ENCODE results near the gene DTX1. TPM values are rescaled to one million over a fixed set of nuclear protein-coding genes. Genes with fewer than 3 reads are reported as not detected.
"Not testable (repeated sequence)": the region's sequence is repeated elsewhere in the genome, so short reads cannot be mapped to it uniquely, and the experiment has no call there.

Gene DTX1
- polyA plus RNA-seq, 12 donors, result 2.7 to 9.9 (median 4.1) TPM; not detected in 1

DNA sequence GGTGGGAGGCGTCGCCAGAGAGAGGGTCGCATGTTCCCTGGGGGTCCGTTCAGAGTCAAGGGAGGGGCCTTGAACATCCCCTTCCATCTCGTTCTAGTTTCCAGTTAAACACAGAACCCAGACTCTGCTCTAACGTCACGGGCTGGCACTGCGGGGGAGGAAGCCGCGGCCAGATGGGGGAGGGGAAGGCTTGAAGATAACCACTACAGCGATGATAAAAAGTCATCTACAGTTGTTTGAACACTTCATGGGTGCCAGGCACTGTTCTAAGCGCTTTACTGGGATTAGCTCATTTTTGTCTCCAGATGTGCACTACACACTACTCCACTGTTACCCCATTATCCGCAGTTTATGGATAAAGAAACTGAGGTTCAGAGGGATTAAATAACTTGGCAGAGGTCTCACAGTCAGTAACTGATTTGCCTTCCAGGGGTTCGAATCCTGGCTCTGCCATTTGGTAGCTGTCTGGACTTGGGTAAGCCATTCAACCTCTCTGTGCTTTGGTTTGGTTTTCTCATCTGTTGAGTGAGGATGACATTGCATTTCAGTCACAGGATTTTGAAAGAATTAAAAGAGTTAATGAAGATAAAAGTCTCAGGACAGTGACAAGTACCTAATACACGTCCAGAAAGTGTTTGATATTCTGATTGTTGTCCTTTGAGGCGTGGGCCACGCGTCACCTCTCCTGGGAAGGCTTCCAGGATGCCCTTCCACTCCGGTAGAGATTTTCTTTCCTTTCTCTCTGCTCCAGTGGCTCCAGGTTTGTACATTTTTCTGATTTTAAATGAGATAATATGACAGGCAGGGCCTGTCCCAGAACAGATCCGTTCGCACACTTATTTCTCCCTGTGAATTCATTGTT is 79.8 kb downstream of the DTX1 start:
- DNase-seq, result no peak

DNA sequence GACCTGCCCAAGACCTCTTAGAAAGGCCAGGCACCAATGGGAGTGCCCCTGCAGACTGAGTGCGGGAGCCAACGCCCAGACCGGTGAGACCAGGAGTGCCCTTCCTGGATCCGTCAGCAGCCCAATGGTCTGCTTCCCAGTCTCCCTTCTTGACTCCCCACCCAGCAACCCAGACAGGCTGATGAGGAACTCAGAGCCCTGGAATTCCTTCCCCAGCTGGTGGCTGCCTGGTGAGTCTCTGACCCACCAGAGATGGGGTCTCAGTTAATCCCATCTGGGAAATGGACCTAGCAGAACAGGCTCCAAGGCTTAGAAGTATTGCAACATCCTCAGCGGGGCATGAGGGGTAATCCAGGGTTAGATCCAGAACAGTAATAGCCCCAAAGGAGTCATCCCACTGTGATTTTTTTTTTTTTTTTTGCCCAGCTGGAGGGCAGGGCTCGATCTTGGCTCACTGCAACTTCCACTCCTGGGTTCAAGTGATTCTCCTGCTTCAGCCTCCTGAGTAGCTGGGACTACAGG is 80.5 kb downstream of the DTX1 start:
- DNase-seq, result no peak

DNA sequence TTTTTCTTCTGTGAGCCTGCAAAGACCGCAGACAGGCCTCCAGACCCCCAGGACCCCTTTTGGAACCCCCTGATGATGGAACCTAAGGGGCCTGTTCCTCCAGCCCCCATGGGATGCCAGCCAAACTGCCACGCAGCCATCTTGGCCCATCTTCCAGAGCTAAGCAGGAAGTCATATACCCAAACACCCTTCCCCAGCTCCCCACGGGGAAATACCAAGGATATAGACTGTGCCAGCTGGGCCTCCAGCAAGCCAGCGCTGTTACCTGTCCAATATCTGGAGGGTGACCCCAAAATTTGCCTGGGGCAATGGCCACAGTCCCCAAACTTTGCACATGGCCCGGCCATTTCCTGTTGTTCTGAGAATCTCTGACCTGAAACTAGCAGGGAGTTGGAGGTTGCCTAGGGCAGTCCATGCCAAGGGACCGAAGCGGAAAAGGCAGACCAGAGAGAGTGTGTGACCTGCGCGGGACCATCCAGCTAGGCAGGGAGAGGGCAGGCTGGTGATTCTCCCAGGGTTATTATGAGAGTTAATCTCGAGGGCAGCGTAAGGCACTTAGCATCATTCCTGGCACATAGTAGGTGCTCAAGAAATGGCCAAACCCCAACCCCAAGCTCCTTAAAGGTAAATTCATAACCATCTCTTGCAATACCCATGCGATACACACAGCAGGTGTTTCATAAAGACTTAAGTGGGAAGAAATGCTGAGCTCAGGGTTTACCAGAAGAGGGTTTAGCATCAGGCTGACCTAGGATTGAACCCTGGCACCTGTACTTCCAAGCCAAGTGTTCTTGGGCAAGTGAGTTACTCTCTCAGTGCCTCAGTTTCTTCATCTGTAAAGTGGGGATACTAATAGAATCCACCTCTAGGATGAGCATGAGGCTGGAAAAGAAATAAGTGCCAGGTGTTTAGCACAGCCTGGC is 81.6 kb downstream of the DTX1 start:
- DNase-seq, result no peak

DNA sequence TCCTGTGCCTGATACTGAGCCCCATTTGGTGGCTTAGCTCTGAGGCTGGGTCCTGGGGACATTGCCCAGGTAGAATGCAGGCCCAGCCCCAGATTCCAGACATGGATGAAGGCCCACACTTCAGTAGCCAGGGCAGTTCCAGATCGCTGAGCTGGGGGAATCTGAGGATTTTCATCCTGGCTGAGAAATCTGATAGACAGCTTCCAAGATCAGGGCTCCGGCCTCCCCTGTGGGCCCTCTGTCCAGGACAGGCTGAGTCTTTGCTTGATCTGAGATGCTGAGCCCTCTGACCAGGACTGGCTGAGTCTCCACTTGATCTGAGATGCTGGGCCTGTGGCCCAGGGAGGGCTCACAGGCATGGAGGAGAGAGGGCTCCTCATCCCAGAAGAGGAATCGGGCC is 82.3 kb downstream of the DTX1 start:
- DNase-seq, result no peak

GRCh38 chr12:113140706-113141105 is 84.2 kb downstream of the DTX1 start:
- DNase-seq, result no peak

DNA sequence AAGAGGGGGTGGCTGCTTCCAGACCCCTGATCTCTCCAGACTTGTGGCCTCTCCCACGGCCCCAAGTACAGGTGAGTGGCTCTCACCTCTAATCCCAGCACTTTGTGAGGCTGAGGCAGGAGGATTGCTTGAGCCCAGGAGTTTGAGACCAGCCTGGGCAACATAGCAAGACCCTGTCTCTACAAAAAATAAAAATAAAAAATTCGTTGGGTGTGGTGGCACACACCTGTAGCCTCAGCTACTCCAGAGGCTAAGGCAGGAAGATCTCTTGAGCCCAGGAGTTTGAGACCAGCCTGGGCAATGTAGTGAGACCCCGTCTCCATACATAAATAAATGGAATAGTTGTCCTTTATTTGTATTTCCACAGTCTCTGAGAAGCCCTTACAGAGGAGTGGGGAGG is 85.2 kb downstream of the DTX1 start:
- DNase-seq, result not testable (repeated sequence)

- DNase-seq, result no peak
Observed at GRCh38 chr12:113142173-113142885, 85.8 kb downstream of the DTX1 start.

DNA sequence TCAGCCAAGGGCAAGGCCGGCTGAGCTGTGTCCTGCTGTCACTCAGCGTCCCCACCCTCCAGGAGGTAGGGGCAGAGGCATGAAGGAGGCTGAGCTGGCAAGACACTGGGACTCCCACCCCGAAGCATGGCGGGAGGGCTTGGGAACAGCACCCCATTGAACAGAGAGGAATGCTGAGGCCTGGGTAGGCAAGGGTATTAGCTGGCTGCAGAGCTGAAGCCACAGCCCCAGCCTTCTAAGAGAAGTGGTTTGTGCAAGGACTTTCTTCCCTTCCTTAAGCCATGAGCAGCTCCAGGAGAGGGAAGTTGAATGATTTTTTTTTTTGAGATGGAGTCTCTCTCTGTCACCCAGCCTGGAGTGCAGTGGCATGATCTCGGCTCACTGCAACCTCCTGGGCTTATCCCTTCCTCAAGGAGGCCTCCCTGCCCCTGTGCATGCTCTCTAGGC is 86.4 kb downstream of the DTX1 start:
- DNase-seq, result no peak

- DNase-seq, result no peak
Observed at GRCh38 chr12:113143959-113144358, 87.4 kb downstream of the DTX1 start.

DNA sequence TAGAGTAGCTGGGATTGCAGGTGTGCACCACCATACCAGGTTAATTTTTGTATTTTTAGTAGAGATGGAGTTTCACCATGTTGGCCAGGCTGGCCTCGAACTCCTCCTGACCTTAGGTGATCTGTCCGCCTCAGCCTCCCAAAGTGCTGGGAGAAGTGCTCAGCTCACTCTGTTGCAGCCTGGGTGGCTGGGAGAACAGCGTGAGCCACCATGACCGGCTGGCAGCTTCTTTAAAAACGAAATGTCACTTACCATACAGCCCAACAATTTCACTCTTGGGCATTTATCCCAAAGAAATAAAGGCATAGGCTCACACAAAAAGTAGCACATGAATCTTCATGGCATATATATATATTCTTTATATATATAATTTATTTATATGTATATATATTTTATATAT is 88.3 kb downstream of the DTX1 start:
- DNase-seq, result no peak

GRCh38 chr12:113145720-113146551 is 89.4 kb downstream of the DTX1 start:
- no peak for DNase-seq

DNA sequence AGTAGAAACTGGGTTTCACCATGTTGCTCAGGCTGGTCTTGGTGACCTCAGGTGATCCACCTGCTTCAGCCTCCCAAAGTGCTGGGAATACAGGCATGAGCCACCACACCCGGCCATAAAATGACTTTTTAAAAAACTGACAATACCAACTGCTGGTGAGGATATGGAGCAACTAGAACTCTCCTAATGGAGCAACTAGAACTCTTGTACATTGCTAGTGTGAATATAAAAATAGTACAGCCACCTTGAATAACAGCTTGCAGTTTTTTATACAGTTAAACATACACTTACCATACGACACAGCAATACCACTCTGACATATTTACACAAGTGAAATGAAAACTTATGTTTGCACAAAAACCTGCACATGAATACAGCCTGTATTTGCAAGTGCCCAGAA is 90.5 kb downstream of the DTX1 start:
- DNase-seq, result no peak

Other genes with a start within 250 kb of the DTX1 start
- 10 to 100 TPM in 1 of 12 donors, 1 to 10 TPM in 10, not detected in 1; 1.9 to 27.7 (median 2.9) TPM for gene OAS1, start 149.8 kb upstream of the DTX1 start, polyA plus RNA-seq (ENCODE audit: insufficient read length in 12 of 12)
- gene OAS3, start 118.3 kb upstream of the DTX1 start, polyA plus RNA-seq (ENCODE audit: insufficient read length in 12 of 12), result 1 to 10 TPM in 11 of 12 donors, not detected in 1; 3.5 to 9.6 (median 6.3) TPM
- 1 to 10 TPM in 11 of 12 donors, not detected in 1; 1.9 to 4.5 (median 3.0) TPM for gene OAS2, start 78.2 kb upstream of the DTX1 start, polyA plus RNA-seq (ENCODE audit: insufficient read length in 12 of 12)
- under 1 TPM in 8 of 12 donors, not detected in 4; 0.03 to 0.39 (median 0.09) TPM for gene RASAL1, start 79.0 kb downstream of the DTX1 start, polyA plus RNA-seq (ENCODE audit: insufficient read length in 12 of 12)
- under 1 TPM in 3 of 12 donors, not detected in 9; 0.14 to 0.65 (median 0.17) TPM for gene CFAP73, start 93.0 kb downstream of the DTX1 start, polyA plus RNA-seq (ENCODE audit: insufficient read length in 12 of 12)
- gene DDX54, start 128.7 kb downstream of the DTX1 start, polyA plus RNA-seq (ENCODE audit: insufficient read length in 12 of 12), result 10 to 100 TPM in 11 of 12 donors, not detected in 1; 37.7 to 70.6 (median 52.6) TPM
- 10 to 100 TPM in 3 of 12 donors, 1 to 10 TPM in 8, not detected in 1; 6.4 to 15.7 (median 8.3) TPM for gene RITA1, start 129.0 kb downstream of the DTX1 start, polyA plus RNA-seq (ENCODE audit: insufficient read length in 12 of 12)
- gene TPCN1, start 164.7 kb downstream of the DTX1 start, polyA plus RNA-seq (ENCODE audit: insufficient read length in 12 of 12), result 10 to 100 TPM in 11 of 12 donors, not detected in 1; 17.8 to 50.9 (median 34.5) TPM